ENCODE results near the gene SRM.
"Not testable (repeated sequence)": the region's sequence is repeated elsewhere in the genome, so short reads cannot be mapped to it uniquely, and the experiment has no call there.

SRM gene

DNA sequence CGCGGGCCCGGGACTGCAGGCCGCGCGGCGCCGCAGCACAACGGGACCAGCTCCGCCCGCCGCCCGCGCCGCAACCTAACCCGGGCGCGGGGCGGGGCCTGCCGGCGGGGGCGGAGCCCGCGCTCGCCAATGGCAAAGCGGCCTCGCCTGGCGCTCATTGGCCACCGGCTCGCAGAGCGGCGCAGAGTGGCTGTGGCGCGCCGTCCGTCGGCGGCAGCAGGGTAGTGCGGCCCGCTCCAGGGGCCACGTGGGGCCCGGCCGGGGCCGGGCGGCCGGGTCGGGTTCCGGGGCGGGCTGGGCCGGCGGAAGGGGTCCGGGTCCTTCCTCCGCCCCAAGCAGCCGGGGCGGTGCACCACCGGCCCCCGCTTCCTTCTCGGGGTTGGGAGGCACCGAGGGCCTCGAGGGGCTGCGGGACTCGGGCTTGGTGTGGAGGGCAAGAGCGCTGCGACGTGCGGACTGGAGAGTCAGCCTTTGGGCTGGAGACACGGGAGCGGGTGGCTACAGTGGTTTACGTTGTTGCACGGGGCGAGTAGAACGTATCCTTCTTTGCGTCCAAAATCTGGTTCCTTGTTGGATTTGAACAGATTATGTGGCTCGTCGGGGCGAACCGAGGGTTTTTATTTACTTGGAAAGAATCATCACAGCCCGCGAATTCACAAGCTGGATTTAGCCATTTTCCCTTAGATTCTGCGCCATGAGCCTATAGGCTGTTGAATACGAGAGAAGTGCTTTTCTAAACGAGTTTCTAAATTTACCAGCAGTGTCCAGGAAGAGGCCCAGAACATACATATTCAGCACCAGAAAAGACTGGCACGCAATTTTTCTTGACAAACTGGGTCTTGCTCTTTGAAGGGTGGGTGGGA lies at the start of gene SRM:
Gene SRM, minus strand, starts transcription at position 51 of the 863 bp plus-strand sequence. CDS start 75 bp downstream, outside the sequence.
- DNase-seq (ENCODE audit: low read depth in 2 of 2), result peak; percentile 85 to 92

GRCh38 chr1:11109047-11109760 lies 49.4 kb upstream of the SRM start:
- no peak for DNase-seq (ENCODE audit: low read depth in 2 of 2)

DNA sequence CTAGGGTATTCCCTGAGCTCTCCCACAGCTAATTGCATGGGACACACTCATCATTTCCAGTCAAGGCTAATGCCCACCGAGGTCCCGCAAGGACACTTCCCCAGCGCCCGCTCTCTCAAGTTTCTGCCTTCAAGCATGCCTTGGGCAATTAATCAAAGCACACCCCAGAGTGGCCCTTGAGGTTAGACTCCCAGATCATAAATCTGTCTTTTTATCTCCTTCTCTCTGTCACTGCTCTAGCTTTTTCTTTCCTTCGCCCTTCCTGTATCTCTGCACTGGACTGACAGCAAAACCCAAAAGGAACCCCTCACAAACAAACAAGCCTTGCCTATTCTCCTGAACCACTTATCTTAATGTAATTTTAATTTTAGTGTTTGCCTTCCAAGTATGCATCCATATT lies 47.8 kb upstream of the SRM start:
- DNase-seq (ENCODE audit: low read depth in 2 of 2), result no peak

DNA sequence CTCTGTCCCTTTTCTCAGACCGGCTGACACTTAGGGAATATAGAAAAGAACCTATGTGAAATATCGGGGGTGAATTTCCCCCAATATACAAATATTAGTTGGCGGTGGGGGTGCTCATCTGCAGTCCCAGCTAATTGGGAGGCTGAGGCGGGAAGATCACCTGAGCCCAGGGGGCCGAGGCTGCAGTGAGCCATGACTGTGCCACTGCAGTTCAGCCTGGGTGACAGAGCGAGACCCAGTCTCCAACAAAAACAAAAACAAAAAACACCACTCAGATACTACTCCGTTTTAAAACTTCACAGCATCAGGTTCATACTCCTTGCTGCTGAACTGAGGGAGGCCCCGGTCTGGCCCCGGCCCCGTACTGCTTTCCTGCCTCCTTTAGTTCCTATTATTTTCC lies 45.8 kb upstream of the SRM start:
- DNase-seq (ENCODE audit: low read depth in 2 of 2), result no peak

- no peak for DNase-seq (ENCODE audit: low read depth in 2 of 2)
These were observed 41.5 kb upstream of the SRM start for GRCh38 chr1:11101347-11101746.

DNA sequence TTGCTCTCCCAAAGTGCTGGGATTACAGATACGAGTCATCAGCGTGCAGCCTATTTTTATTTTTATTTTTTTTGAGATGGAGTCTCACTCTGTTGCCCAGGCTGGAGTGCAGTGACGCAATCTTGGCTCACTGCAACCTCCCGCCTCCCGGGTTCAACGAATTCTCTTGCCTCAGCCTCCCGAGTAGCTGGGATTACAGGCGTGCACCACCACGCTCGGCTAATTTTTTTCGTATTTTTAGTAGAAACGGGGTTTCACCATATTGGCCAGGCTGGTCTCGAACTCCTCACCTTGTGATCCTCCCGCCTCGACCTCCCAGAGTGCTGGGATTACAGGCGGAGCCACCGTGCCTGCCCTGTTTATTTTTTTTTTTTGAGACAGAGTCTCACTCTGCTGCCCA lies 41.0 kb upstream of the SRM start:
- DNase-seq (ENCODE audit: low read depth in 2 of 2), result not testable (repeated sequence)

DNA sequence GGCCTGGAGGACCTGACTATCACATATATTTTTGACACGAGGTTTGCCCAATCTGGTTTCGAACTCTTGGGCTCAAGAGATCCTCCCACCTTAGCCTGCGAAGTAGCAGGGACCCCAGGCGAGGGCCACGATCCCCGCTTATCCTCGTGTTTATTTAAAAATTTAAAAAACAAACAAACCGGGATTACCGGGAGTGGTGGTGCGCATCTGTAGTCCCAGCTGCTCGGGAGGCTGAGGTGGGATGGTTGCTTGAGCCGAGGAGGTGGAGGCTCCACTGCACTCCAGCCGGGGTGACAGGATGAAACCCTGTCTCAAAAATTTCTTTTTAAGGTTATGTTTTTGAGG lies 40.3 kb upstream of the SRM start:
- DNase-seq (ENCODE audit: low read depth in 2 of 2), result no peak

DNA sequence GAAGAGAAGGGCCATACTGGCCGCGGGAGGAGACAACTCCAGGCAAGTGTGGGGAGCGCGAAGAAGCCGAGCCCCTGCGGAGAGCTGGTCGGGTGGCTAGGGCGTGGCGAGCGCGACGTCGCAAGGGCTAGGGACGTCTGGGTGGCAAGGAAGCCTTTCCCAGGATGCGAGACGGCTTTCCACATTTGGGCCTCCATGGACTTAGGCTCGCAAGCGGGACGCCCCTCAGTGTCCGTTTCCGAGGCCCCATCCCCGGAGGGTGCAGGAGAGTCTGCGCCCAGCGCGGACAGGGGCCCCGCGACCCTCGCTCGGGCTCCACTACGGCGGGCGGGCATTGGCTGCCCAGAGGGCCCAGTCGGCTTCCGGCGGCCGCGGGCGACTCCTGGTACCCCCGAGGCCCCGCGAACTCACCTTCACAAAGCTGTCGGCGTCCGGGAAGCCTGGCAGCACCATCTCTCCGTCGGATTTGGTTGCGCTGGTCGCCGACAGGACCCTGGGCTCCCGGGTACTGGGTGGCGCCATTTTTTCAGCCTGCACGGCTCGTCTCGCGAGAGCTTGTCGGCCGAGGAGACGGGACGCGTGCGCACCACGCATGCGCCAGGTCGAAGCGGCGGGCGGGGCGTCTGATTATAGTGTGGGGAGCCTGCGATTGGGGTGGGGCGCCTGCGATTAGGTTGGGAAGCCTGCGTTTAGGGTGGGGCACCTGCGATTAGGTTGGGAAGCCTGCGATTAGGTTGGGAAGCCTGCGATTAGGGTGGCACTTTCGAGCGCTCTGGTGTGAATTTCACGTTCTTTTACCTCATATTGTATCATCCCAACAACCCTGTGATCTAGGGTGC lies 39.7 kb upstream of the SRM start, which contains the start of gene EXOSC10:
Gene EXOSC10, minus strand, starts transcription at position 560 of the 839 bp plus-strand sequence. Its CDS starts 38 bp downstream, at position 522.
- DNase-seq (ENCODE audit: low read depth in 2 of 2), result peak; percentile 95 to 96

GRCh38 chr1:11098931-11099309 lies 39.1 kb upstream of the SRM start:
- no peak for DNase-seq (ENCODE audit: low read depth in 2 of 2)

DNA sequence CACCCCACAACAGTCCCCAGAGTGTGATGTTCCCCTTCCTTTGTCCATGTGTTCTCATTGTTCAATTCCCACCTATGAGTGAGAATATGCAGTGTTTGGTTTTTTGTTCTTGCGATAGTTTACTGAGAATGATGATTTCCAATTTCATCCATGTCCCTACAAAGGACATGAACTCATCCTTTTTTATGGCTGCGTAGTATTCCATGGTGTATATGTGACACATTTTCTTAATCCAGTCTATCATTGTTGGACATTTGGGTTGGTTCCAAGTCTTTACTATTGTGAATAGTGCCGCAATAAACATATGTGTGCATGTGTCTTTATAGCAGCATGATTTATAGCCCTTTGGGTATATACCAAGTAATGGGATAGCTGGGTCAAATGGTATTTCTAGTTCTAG lies 24.0 kb upstream of the SRM start:
- DNase-seq (ENCODE audit: low read depth in 2 of 2), result not testable (repeated sequence)

- no peak for DNase-seq (ENCODE audit: low read depth in 2 of 2)
These were observed 21.1 kb upstream of the SRM start for GRCh38 chr1:11080931-11081330.

- no peak for DNase-seq (ENCODE audit: low read depth in 2 of 2)
These were observed 18.8 kb upstream of the SRM start for GRCh38 chr1:11078631-11079030.

DNA sequence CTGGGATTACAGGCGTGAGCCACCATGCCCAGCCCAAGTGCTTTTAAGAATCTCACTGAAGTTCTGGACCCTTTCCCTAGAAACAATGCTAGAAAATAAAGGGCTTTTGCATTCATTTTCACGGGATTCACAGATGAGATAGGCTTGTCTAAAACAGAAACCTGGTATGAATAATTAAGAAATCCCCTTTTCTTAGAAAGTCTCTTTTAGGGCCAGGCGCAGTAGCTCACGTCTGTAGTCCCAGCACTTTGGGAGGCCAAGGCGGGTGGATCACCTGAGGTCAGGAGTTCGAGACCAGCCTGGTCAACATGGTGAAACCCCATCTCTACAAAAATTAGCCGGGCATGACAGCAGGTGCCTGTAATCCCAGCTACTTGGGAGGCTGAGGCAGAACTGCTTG lies 13.6 kb upstream of the SRM start:
- not testable (repeated sequence) for DNase-seq (ENCODE audit: low read depth in 2 of 2)

DNA sequence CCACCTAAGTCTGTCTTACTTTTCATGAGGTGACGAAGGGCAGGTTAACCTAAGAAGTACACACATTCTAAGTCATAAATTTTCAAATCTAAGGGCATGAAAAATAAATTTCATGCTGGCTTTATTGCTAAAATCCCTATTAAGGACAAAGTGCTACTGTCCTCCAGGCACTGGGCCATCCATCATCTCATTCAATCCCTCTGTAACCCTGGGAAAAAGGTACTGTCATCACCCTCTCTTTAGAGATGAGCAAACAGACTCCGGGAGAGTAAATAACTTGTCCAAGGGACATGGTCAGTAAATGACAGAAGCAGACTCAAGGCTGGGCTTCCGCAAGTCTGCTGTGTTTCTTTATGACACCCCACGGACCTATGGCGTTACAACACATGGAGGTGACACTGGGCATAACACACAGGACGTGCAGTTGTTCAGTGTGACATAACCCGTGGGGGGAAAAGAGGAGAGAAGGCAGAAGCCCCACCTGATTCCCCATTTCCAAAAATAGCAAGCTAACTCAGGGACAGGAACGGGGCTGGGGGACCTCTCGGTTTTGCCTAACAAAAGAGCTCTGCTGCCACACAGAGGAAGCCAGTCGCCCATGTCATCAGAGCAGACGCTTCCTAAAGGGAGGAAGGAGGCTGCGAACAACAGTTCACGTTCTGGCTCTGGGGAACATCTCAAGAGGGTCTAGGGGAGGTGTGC lies 12.5 kb upstream of the SRM start:
- DNase-seq (ENCODE audit: low read depth in 2 of 2), result no peak

GRCh38 chr1:11071463-11072215 lies 11.8 kb upstream of the SRM start:
- DNase-seq (ENCODE audit: low read depth in 2 of 2), result no peak

DNA sequence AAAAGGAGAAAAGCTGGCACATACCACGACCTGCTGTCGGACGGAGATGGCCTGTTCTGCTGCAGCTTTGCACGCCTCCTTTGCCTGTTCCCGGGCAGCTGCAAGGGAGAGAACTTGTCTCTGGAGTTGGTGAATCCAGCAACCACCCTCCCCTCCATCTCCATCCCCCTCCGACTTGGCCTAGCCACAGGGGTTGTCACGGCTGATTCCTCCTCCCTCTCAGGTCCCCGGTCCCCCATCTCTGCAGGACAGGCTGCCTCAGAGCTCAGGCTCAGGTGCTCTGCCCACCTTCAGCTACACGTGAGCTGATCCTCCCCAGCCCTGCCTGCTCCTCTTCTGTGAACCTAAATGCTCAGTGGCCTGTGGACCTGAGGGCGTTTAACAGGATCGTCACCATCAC lies 11.1 kb upstream of the SRM start:
- DNase-seq (ENCODE audit: low read depth in 2 of 2), result no peak

DNA sequence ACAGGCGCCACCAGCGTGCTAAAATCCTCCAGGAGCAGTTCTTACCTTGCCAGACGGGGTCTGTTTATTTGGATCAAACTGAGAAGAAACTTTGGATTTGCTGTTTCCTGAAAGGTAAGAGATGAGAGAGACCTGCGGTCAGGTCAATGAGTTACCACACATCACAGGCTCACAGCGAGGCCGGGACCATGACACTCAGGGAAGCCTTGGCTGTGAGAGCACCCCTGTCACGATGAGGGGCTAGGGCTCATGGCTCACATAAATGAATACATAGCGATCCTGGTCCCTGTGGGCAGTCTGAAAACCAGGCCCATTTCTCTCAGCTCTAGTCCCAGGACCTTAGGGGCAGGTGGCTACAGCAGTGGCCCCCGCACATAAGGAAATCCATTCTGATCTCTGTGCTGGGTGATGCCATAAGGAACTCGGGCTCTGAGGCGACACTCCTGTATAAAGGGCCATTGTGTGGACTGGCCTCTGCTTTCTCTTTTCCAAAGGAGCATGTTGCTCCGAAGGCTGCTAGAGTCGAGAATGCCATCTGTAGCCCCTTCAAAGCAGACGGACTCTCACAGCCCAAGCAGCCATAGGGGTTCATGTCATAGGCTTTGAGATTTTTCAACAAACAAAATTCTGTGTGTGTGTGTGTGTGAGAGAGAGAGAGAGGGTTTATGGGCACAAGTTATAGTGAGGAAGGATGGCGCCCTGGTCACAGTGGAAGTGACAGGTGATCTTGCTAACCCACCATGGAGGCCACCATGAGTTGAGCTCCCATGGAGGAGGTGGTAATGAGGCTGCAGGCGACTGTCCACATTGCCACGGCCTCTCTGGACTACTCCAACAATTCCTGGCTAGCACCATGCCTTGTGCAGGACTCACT lies 9.0 kb upstream of the SRM start:
- no peak for DNase-seq (ENCODE audit: low read depth in 2 of 2)

DNA sequence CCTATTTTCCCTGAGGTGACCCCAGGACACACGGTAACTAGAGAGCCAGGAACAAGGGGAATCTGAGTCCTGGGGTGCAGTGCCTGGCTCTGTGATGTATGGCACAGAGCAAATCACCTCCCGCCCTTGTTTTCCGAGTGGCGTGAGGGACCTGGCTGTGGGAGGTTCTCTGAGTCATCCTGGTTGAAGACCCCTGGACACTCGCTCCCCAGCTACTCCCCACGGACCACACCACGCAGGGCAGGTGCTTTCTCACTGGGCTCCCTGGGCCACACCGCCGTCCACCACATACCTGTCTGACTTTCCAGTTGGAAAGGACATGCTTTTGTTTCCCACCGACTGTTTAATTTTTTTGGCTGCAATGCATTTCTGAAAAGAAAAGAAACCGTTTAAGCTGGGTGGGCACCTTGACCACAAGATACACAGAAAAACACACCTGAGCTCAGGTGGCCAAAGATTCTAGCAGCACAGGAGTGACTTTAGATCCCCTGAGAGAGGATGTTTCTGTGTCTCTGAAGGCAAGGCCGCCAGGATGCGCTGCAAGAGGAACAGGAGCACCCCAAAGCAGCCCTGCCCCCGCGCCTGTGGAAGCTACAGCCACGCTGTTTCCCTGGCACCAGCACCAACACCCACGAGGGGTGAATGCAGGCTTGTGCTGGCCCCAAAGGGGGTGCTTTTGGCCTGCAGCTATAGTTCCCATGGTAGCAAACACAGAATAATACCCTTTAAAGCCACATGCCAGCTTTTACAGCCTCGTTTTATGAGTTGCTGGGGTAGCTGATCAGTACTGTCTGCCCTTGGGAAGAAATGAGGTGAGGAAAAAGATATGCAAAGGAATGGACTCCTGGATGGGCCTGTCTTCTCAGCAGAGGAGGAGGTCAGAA lies 8.1 kb upstream of the SRM start:
- DNase-seq (ENCODE audit: low read depth in 2 of 2), result no peak

DNA sequence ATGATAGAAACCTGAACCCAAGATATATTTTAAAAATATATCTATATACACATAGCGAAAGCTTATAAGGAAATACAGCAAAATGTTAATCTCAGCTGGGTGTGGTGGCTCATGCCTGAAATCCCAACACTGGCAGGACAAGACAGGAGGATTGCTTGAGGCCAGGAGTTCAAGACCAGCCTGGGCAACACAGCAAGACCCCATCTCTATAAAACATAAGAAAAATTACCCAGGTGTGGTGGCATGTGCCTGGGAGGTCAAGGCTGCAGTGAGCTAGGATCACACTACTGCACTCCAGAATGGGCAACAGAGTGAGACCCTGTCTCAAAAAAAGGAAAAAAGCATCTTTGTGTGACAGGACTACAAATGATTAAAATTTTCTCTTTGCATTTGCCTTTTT lies 6.0 kb upstream of the SRM start:
- no peak for DNase-seq (ENCODE audit: low read depth in 2 of 2)

Measured in stimulated activated CD4-positive, alpha-beta T cell treated with anti-CD3 and anti-CD28 coated beads, Interleukin-1b, Interleukin-23, amount 100 ng/mL, for 4 hours (primary cell).